ENCODE measurements around the gene SGMS1. TPM values are rescaled to one million over a fixed set of nuclear protein-coding genes. Genes with fewer than 3 reads are reported as not detected.

Gene SGMS1
- total RNA-seq, 1 experiment from 2014 or later, result 24.7 TPM

GRCh38 chr10:50544857-50545429 lies 78.8 kb downstream of the SGMS1 start:
- ChIA-PET POLR2A (no interaction called here), CTCF (interaction anchor here (0.6 to 0.8 kb wide), 2 partner anchors 12 to 252 kb away, joined by 3 read pairs; no protein-coding TSS in a partner anchor)
- no peaks in the 10 kb centered on the region for H3K9me3 Mint-ChIP-seq (ENCODE audit: unreplicated experiment)
- TF ChIP-seq CTCF (IDR thresholded peaks at IDR 0.05; ENCODE audit: unreplicated experiment), result no peak
- H3K27me3 Mint-ChIP-seq (ENCODE audit: insufficient read depth, unreplicated experiment), result no peaks in the 10 kb centered on the region
- no peak overlapping the region for H3K27ac Mint-ChIP-seq (ENCODE audit: low read depth, unreplicated experiment)
- intact Hi-C loops (cut with micrococcal nuclease), result no loop called here
- H3K4me3 Mint-ChIP-seq (ENCODE audit: unreplicated experiment), result no peak overlapping the region
- BruUV-seq (replicated peaks), result no TSS peak
- no peak for DNase-seq (ENCODE audit: unreplicated experiment)
- no peaks in the 10 kb centered on the region for H3K36me3 Mint-ChIP-seq (ENCODE audit: insufficient read depth, unreplicated experiment)
- H3K4me1 Mint-ChIP-seq (ENCODE audit: insufficient read depth, unreplicated experiment), result peaks cover 11% of the 10 kb centered on the region

- no TSS peak for BruUV-seq (replicated peaks)
- no peak for DNase-seq (ENCODE audit: unreplicated experiment)
- Mint-ChIP-seq H3K36me3 (ENCODE audit: insufficient read depth, unreplicated experiment) (no peaks in the 10 kb centered on the region), H3K27ac (ENCODE audit: low read depth, unreplicated experiment) (no peak overlapping the region), H3K4me3 (ENCODE audit: unreplicated experiment) (no peak overlapping the region), H3K27me3 (ENCODE audit: insufficient read depth, unreplicated experiment) (no peaks in the 10 kb centered on the region), H3K9me3 (ENCODE audit: unreplicated experiment) (no peaks in the 10 kb centered on the region), H3K4me1 (ENCODE audit: insufficient read depth, unreplicated experiment) (peaks cover 11% of the 10 kb centered on the region)
- intact Hi-C loops (cut with micrococcal nuclease), result no loop called here
- ChIA-PET POLR2A (interaction anchor here (1.3 kb wide), 1 partner anchor 9 kb away, joined by 7 read pairs; no protein-coding TSS in a partner anchor), CTCF (interaction anchor here (0.6 to 1.5 kb wide), 3 partner anchors 11 to 252 kb away, joined by 3 to 5 read pairs (median 3); no protein-coding TSS in a partner anchor)
- TF ChIP-seq CTCF (IDR thresholded peaks at IDR 0.05; ENCODE audit: unreplicated experiment), result no peak
Observed at GRCh38 chr10:50544095-50544856, 79.5 kb downstream of the SGMS1 start.

- H3K4me3 Mint-ChIP-seq (ENCODE audit: unreplicated experiment), result no peak overlapping the region
Observed at GRCh38 chr10:50542871-50543270, 80.9 kb downstream of the SGMS1 start.

More at GRCh38 chr10:50542871-50543270, 80.9 kb downstream of the SGMS1 start:
- H3K4me1 Mint-ChIP-seq (ENCODE audit: insufficient read depth, unreplicated experiment), result peaks cover 11% of the 10 kb centered on the region
- TF ChIP-seq CTCF (IDR thresholded peaks at IDR 0.05; ENCODE audit: unreplicated experiment), result no peak
- H3K36me3 Mint-ChIP-seq (ENCODE audit: insufficient read depth, unreplicated experiment), result no peaks in the 10 kb centered on the region
- BruUV-seq (replicated peaks), result no TSS peak
- ChIA-PET CTCF (interaction anchor here (1.5 kb wide), 1 partner anchor 19 kb away, joined by 5 read pairs; no protein-coding TSS in a partner anchor), POLR2A (interaction anchor here (1.0 kb wide), 1 partner anchor 46 kb away, joined by 4 read pairs; no protein-coding TSS in a partner anchor)
- DNase-seq (ENCODE audit: unreplicated experiment), result no peak
- H3K9me3 Mint-ChIP-seq (ENCODE audit: unreplicated experiment), result no peaks in the 10 kb centered on the region
- intact Hi-C loops (cut with micrococcal nuclease), result no loop called here
- no peak overlapping the region for H3K27ac Mint-ChIP-seq (ENCODE audit: low read depth, unreplicated experiment)
- H3K27me3 Mint-ChIP-seq (ENCODE audit: insufficient read depth, unreplicated experiment), result no peaks in the 10 kb centered on the region

All from MCF 10A (cell line).